ENCODE data around the gene ANLN. TPM values are rescaled to one million over a fixed set of nuclear protein-coding genes. Genes with fewer than 3 reads are reported as not detected.
"Not testable (repeated sequence)": the region's sequence is repeated elsewhere in the genome, so short reads cannot be mapped to it uniquely, and the experiment has no call there.

ANLN gene
- total RNA-seq, 2 experiments from 2014 or later, result 52.5 to 58.3 TPM

GRCh38 chr7:36486336-36486735 is 96.7 kb downstream of the ANLN start:
- DNase-seq, result no peak
- ChIA-PET POLR2A (no interaction called here), CTCF (interaction anchor here (0.7 to 6.0 kb wide), 6 partner anchors 21 to 696 kb away, joined by 3 to 65 read pairs (median 6); no protein-coding TSS in a partner anchor)
- Mint-ChIP-seq H3K4me1 (peaks cover 2% of the 10 kb centered on the region), H3K9me3 (ENCODE audit: low read depth) (peaks cover 4% of the 10 kb centered on the region), H3K27ac (no peak overlapping the region), H3K36me3 (ENCODE audit: low read depth) (peaks cover 2% of the 10 kb centered on the region), H3K27me3 (peaks cover 4% of the 10 kb centered on the region), H3K4me3 (no peak overlapping the region)
- intact Hi-C loops (cut with DNase I, micrococcal nuclease), result loop anchor here (5.0 to 10.0 kb wide), 3 partner anchors 478 to 868 kb away; no protein-coding TSS in a partner anchor
- ATAC-seq, result no peak

DNA sequence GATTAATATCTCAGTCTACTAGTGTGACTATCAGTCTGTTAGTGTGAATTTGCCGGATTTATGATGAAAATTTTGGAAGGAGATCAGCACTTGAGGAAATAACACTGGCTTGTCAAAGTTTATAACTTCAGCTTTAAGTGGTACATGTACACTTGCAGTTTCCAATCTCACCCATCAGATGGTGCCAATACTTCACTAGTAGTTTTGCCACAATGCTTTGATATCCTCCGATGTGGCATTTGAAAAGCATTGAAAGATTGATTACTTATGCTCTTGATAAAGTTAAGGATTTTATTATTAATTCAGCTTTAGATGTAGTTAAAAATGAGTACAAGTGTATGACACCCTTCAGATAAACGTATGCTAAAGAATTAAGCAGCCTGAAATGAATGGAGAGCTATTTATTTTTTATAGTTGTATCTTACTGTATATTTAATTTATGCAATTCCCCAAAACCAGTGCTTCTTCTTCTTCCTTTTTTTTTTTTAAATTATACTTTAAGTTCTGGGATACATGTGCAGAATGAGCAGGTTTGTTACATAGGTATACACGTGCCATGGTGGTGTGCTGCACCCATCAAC is 98.2 kb downstream of the ANLN start:
- H3K4me3 Mint-ChIP-seq, result no peak overlapping the region
- H3K27me3 Mint-ChIP-seq, result peaks cover 4% of the 10 kb centered on the region
- intact Hi-C loops (cut with DNase I, micrococcal nuclease), result loop anchor here (1.0 to 10.0 kb wide), 8 partner anchors 182 to 867 kb away; no protein-coding TSS in a partner anchor
- ChIA-PET CTCF (interaction anchor here (0.6 to 6.0 kb wide), 32 partner anchors 10 to 900 kb away, joined by 3 to 65 read pairs (median 4); no protein-coding TSS in a partner anchor), POLR2A (interaction anchor here (0.6 to 1.1 kb wide), 4 partner anchors 132 to 699 kb away, joined by 3 to 7 read pairs (median 5); no protein-coding TSS in a partner anchor)
- H3K4me1 Mint-ChIP-seq, result peaks cover 2% of the 10 kb centered on the region
- H3K27ac Mint-ChIP-seq, result no peak overlapping the region
- DNase-seq (peak; percentile 23), ATAC-seq (peak; percentile 55)
- no peaks in the 10 kb centered on the region for H3K36me3 Mint-ChIP-seq (ENCODE audit: low read depth)
- H3K9me3 Mint-ChIP-seq (ENCODE audit: low read depth), result no peaks in the 10 kb centered on the region

DNA sequence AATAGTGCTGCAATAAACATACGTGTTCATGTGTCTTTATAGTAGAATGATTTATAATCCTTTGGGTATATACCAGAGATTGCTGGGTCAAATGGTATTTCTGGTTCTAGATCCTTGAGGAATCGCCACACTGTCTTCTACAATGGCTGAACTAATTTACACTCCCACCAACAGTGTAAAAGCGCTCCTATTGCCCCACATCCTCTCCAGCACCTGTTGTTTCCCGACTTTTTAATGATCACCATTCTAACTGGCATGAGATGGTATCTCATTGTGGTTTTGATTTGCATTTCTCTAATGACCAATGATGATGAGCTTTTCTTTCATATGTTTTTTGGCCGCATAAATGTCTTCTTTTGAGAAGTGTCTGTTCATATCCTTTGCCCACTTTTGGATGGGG is 99.0 kb downstream of the ANLN start:
- DNase-seq; H3K4me1 Mint-ChIP-seq; H3K36me3 Mint-ChIP-seq (ENCODE audit: low read depth); H3K27ac Mint-ChIP-seq; H3K27me3 Mint-ChIP-seq; H3K9me3 Mint-ChIP-seq (ENCODE audit: low read depth); H3K4me3 Mint-ChIP-seq; POLR2A ChIA-PET; ATAC-seq: not testable (repeated sequence)
- CTCF ChIA-PET, result interaction anchor here (1.2 to 6.0 kb wide), 8 partner anchors 16 to 712 kb away, joined by 3 to 65 read pairs (median 6); no protein-coding TSS in a partner anchor
- intact Hi-C loops (cut with DNase I, micrococcal nuclease), result loop anchor here (1.0 to 10.0 kb wide), 4 partner anchors 182 to 866 kb away; no protein-coding TSS in a partner anchor

- Mint-ChIP-seq H3K4me3 (no peak overlapping the region), H3K27me3 (peaks cover 8% of the 10 kb centered on the region), H3K9me3 (ENCODE audit: low read depth) (no peaks in the 10 kb centered on the region), H3K27ac (no peak overlapping the region), H3K4me1 (peaks cover 2% of the 10 kb centered on the region), H3K36me3 (ENCODE audit: low read depth) (no peaks in the 10 kb centered on the region)
- intact Hi-C loops (cut with DNase I, micrococcal nuclease), result no loop called here
- no peak for DNase-seq
- ChIA-PET CTCF (interaction anchor here (0.5 to 6.0 kb wide), 8 partner anchors 16 to 711 kb away, joined by 3 to 65 read pairs (median 4); no protein-coding TSS in a partner anchor), POLR2A (interaction anchor here (0.6 kb wide), 1 partner anchor 16 kb away, joined by 3 read pairs; no protein-coding TSS in a partner anchor)
- ATAC-seq, result no peak
Measured at GRCh38 chr7:36490419-36490830, 100.8 kb downstream of the ANLN start.

- Mint-ChIP-seq H3K4me3 (no peak overlapping the region), H3K27ac (no peak overlapping the region), H3K27me3 (peaks cover 8% of the 10 kb centered on the region), H3K9me3 (ENCODE audit: low read depth) (no peaks in the 10 kb centered on the region), H3K36me3 (ENCODE audit: low read depth) (no peaks in the 10 kb centered on the region), H3K4me1 (peaks cover 2% of the 10 kb centered on the region)
- intact Hi-C loops (cut with DNase I, micrococcal nuclease), result no loop called here
- ChIA-PET CTCF (interaction anchor here (1.0 to 1.6 kb wide), 4 partner anchors 178 to 710 kb away, joined by 3 to 6 read pairs (median 4); no protein-coding TSS in a partner anchor), POLR2A (interaction anchor here (0.6 kb wide), 1 partner anchor 15 kb away, joined by 3 read pairs; no protein-coding TSS in a partner anchor)
- DNase-seq, result no peak
- ATAC-seq, result no peak
Measured at GRCh38 chr7:36491317-36491716, 101.7 kb downstream of the ANLN start.

DNA sequence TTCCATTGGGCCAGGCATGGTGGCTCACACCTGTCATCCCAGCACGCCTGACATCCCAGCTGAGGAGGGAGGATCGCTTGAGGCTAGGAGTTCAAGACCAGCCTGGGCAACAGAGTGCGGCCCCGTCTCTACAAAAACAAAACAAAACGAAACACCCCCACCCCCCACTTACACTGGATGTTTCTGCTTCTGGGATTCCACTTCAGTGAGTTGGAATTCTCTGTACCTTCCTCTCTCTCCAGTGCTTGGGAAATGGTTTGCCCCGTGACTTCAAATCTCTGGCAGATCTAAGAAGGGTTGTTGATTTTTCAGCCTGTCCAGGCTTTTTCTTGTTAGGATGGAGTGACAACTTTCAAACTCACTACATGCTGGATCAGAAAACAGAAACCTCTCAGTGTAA is 106.9 kb downstream of the ANLN start:
- intact Hi-C loops (cut with DNase I, micrococcal nuclease), result no loop called here
- ChIA-PET POLR2A (no interaction called here), CTCF (interaction anchor here (0.5 to 1.1 kb wide), 3 partner anchors 174 to 701 kb away, joined by 3 to 4 read pairs (median 4); no protein-coding TSS in a partner anchor)
- H3K4me3 Mint-ChIP-seq, result no peak overlapping the region
- no peak overlapping the region for H3K27ac Mint-ChIP-seq
- peaks cover 15% of the 10 kb centered on the region for H3K27me3 Mint-ChIP-seq
- H3K9me3 Mint-ChIP-seq (ENCODE audit: low read depth), result no peaks in the 10 kb centered on the region
- no peaks in the 10 kb centered on the region for H3K4me1 Mint-ChIP-seq
- ATAC-seq, result no peak
- DNase-seq, result no peak
- H3K36me3 Mint-ChIP-seq (ENCODE audit: low read depth), result no peaks in the 10 kb centered on the region

- CTCF ChIA-PET, result interaction anchor here (0.6 to 1.1 kb wide), 2 partner anchors 174 to 329 kb away, joined by 3 to 4 read pairs; no protein-coding TSS in a partner anchor
- H3K4me1 Mint-ChIP-seq; H3K4me3 Mint-ChIP-seq; ATAC-seq; intact Hi-C loops (cut with DNase I, micrococcal nuclease); POLR2A ChIA-PET; H3K9me3 Mint-ChIP-seq (ENCODE audit: low read depth); DNase-seq; H3K27ac Mint-ChIP-seq; H3K36me3 Mint-ChIP-seq (ENCODE audit: low read depth): not testable (repeated sequence)
- H3K27me3 Mint-ChIP-seq, result peaks cover 15% of the 10 kb centered on the region
Measured at GRCh38 chr7:36497176-36497575, 107.5 kb downstream of the ANLN start.

DNA sequence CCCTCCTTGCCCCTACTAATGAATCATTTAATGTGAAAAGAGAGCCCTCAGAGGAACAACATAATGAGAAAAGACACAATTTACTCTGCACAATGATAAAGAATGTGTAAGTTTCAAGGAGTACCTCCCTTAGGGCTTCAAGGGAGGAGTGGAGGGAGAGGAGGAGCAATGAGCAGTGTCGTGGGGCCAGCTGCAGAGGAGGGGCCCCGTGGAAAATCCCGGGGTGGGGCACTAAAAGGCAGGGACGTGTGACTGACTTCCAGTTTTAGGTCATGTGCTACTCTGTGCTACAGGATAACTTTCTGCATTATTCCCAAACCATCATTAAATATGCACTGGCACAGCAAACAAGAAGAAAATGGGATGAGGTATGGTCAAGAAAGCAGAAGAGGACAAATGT is 108.1 kb downstream of the ANLN start:
- intact Hi-C loops (cut with DNase I, micrococcal nuclease), result no loop called here
- Mint-ChIP-seq H3K4me1 (no peaks in the 10 kb centered on the region), H3K27me3 (peaks cover 15% of the 10 kb centered on the region), H3K27ac (no peak overlapping the region), H3K9me3 (ENCODE audit: low read depth) (no peaks in the 10 kb centered on the region), H3K36me3 (ENCODE audit: low read depth) (no peaks in the 10 kb centered on the region), H3K4me3 (no peak overlapping the region)
- DNase-seq (no peak), ATAC-seq (no peak)
- POLR2A ChIA-PET, result no interaction called here
- CTCF ChIA-PET, result interaction anchor here (0.6 to 1.7 kb wide), 3 partner anchors 8 to 13 kb away, joined by 3 to 4 read pairs (median 3); no protein-coding TSS in a partner anchor

Other genes with a start within 250 kb of the ANLN start
- gene EEPD1, start 236.6 kb upstream of the ANLN start, total RNA-seq, result 1 to 10 TPM; 1.3 TPM